ENCODE data around the gene MCTP1.

- TF ChIP-seq EZH2phosphoT487 (IDR thresholded peaks at IDR 0.05; ENCODE audit: borderline replicate concordance, low read length), result no peak
- no peak for TF ChIP-seq CTCF (conservative IDR thresholded peaks at IDR 0.05; ENCODE audit: low read depth, low read length)
Measured at GRCh38 chr5:95086927-95087815, 197.7 kb downstream of the MCTP1 start.
